HG02970 (cell line): Measurements from ENCODE around the gene ASXL1.
"Not testable (repeated sequence)": the region's sequence is repeated elsewhere in the genome, so short reads cannot be mapped to it uniquely, and the experiment has no call there.

ENCODE experiments used
- ATAC-seq: cut with Tn5 transposase; IDR thresholded peaks from one replicate; pipeline ENCODE4 v1.9.1; 2021; ENCODE audit warnings: mild to moderate bottlenecking, moderate library complexity, moderate number of reproducible peaks; ENCODE audit not compliant: unreplicated experiment, low FRiP score

ASXL1 gene

DNA sequence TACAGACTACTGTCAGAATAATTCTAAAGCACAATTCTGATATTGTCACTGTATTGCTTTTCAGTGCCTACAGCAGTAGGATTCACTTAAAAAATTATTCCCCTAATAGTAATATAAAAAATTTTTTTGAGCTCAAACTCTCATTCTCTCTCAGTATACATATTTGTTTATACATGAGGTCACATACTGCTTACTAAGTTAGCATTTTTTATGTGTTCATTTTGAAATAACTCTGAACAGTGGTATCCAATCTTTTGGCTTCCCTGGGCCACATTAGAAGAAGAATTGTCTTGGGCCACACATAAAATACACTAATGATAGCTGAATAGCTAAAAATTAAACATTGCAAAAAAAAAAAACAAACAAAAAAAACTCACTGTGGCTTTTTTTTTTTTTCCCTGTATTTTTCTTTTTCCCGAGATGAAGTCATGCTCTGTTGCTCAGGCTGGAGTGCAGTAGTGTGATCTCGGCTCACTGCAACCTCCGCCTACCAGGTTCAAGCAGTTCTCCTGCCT is 38.6 kb downstream of the ASXL1 start:
- ATAC-seq: no peak

DNA sequence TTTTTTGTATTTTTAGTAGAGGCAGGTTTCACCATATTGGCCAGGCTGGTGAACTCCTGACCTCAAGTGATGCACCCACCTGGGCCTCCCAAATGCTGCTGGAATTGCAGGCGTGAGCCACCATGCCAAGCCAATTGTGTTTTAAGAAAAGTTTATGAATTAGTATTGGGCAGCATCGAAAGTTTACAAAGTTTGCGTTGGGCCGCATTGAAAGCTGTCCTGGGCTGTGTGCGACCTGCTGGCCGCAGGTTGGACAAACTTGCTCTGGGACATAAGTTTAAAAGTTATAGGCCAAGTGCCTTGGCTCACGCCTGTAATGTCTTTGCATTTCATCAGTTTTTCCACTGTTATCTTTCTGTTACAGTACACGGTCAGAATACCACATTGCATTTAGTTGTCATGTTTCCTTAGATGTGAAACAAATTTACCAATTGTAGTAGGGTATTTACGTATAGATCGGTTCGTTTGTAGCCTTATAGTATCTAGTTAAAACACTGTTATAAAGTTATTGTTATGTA is 39.5 kb downstream of the ASXL1 start:
- ATAC-seq: no peak

DNA sequence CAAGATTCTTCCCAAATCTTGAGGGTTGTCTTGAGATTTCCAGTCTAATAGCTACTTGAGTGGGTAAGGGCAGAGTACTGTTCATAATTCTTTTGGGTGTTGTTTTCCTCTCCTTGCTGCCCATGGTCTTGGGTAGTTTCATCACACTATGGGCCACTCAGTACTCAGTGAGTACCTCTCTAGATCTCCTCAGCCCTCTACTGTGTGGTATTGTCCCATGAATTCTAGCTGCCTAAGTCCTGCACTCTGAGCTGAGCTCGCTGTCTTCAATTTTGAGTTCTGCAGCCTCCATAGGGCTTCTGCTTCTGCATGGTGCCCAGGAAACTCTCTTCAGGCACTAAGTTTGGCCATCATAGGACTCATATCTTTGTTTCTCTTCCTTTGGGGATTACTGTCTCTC is 42.3 kb downstream of the ASXL1 start:
- no peak for ATAC-seq

DNA sequence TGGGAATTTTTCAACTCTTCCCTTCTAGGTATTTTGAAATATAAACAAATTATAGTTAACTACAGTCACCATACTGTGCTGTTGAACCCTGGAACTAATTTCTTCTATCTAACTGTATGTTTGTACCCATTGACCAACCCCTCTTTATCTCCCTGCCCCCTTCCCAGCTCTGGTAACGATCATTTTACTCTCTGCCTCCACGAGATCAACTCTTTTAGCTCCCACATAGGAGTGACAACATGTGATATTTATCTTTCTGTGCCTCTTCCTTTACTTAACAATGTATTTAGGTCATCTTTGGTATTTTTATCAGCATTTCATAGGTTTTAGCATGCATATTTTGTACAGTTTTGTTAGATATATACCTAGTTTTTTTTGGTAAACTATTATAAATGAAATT is 45.9 kb downstream of the ASXL1 start:
- no peak for ATAC-seq

DNA sequence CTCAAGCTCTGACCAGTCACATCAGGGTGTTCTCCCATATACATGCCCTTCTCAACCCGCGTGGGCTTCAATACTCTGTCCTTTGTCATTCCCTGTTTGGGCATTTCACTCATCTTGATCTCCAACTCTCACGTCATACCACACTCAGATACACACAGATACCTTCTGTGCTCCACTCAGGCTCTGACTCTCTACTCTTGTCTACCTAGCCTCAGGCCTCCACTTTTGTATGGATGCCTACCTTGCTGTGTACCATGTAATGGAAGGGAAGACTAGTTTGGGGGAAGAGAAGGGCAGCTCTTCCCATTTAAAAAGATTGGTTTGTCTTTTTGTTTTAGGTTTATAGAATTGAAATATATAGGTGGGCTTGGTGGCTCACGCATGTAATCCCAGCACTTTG is 48.6 kb downstream of the ASXL1 start:
- ATAC-seq: no peak

DNA sequence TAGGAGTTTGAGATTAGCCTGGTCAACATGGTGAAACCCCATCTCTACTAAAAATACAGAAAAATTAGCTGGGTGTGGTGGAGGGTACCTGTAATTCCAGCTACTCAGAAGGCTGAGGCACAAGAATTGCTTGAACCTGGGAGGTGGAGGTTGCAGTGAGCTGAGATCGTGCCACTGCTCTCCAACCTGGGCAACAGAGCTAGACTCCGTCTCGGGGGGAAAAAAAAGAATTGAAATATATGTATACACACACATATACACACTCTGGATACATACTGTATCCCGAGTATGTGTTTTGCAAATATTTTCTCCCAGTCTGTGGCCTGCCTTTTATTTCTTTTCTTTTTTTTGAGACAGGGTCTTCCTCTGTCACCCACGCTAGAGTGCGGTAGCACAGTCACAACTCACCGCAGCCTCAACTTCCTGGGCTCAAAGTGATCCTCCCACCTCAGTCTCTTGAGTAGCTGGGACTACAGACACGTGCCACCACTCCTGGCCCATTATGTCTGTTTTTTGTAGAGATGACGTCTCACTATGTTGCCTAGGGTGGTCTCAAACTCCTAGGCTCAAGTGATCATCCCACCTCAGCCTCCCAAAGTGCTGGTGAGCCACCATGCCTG is 49.1 kb downstream of the ASXL1 start:
- not testable (repeated sequence) for ATAC-seq

DNA sequence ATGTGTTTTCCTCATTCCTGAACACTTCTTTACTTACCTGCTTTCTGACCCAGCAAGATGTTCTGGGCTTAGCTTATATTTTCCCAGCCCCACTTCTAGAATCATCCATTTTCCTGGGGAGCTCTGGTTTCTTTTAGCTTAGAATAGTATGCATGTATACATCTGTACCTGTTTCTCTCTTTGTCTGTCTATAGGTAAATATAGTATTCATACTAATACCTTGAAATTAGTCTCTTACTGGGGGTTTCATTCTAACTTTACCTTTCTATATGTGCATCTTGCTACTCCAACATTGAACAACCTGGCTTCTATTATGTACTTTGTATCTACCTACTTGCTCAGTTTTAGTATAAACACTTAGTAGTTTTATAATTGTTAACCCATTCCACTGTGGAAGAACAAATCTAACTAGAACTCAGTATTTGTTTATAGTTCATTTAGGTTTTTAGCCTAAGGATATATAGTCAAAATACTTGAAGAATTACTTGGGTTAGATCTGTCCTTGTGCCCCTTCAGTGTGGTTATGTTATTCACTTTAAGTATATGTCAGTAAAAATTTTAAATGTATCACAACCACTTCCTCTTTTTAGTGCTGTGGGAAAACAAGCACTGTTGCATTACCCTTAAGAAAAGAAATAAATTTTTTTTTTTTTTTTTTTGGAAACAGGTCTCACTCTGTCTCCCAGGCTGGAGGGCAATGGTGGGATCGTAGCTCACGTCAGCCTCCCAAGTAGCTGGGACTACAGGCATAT is 54.0 kb downstream of the ASXL1 start:
- ATAC-seq: no peak

DNA sequence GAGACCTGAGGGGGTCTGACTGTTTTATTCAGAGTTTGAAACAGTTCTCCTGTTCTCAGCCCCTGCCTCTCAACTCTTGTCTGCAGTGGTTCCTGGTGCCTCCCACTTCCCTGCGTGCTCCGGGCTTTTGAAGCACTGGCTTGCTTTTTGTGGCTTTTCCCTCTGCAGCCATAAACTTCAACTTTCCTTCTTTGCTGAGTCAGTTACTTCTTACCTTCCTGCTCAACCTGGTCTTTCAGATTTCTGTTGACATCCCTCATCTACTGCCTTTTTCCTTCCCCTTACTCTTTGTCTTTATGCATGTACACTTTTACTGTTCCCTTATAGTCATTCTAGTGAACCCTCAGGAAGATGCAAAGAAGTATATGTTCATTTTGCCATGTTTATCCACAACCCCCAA is 57.4 kb downstream of the ASXL1 start:
- no peak for ATAC-seq

DNA sequence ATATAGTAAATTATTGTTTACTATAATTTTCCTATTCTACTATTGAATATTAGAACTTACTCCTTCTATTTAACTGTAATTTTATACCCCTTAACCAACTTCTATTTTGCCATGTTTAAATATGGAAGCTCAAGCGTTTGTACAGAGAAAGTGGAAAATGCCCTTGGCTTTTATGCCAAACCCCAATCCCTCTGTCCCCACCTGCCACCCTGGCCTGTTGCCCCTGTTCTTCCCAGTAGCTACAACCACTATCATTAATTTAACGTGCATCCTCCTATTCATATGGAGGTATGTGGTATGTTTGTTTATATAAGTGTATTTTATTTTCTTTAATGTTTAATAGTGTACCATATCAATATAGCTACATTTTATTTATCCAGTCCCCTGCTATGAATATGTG is 58.1 kb downstream of the ASXL1 start:
- no peak for ATAC-seq

DNA sequence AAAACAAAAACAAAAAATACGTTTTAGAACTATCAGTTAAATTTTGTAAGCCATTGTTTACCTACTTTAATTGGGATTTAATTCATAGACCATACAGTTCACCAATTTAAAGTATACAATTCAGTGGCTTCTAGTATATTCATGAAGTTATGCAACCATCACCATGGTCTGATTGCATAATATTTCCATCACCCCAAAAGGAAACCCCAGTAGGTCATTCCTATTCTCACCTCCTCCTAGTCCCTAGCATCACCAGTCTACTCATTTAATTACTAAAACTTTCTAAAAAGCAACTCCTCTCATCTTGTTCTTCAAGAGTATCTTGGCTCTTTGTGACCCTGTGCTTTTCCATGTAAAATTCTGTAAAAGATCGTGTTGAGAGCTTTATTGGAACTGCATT is 60.2 kb downstream of the ASXL1 start:
- ATAC-seq: no peak

DNA sequence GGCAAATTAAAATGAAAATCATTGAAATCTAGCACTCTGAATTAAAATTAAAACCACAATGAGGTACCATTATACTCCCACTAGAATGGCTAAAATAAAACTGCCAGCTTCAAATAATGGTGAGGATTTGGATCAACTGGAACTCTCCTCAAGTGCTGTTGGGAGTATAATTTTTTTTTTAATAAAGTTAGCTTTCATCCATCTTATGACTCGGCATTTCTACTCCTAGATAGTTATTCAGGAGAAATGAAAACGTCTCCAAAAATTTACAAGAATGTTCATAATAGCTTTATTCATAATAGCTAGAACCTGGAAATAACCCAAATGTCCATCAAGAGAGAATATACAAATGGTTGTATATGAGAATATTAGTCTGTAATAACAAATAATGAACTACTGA is 63.2 kb downstream of the ASXL1 start:
- no peak for ATAC-seq

DNA sequence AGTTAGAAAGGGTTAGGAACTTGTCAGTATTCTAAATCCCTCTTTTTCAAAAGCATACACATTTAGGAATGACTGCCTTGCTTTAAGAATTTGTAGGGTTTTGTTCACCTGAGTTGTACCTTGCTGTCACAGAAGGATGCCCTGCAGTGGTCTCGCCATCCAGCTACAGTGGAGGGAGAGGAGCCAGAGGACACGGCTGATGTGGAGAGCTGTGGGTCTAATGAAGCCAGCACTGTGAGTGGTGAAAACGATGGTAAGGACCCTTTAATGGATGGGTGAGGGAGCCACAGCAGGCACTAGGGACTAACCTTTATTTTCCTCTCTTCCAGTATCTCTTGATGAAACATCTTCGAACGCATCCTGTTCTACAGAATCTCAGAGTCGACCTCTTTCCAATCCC is 69.9 kb downstream of the ASXL1 start:
- ATAC-seq: no peak

DNA sequence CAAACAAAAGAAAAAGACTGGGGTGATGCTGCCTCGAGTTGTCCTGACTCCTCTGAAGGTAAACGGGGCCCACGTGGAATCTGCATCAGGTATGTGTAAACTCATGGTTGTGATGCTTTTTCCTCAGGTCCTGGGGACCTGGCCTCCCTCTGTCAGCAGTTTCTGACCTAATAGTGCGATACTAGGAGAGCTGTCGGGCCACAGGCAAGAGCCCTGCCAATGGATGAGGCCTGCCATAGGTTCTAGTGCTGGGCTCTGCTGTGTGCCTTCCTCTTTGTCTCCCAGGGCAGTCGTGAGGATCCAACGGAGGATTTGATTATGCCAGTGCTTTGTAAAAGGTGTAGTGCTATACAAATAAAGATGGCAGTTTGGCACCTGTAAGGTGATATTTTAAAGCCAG is 71.2 kb downstream of the ASXL1 start:
- no peak for ATAC-seq

DNA sequence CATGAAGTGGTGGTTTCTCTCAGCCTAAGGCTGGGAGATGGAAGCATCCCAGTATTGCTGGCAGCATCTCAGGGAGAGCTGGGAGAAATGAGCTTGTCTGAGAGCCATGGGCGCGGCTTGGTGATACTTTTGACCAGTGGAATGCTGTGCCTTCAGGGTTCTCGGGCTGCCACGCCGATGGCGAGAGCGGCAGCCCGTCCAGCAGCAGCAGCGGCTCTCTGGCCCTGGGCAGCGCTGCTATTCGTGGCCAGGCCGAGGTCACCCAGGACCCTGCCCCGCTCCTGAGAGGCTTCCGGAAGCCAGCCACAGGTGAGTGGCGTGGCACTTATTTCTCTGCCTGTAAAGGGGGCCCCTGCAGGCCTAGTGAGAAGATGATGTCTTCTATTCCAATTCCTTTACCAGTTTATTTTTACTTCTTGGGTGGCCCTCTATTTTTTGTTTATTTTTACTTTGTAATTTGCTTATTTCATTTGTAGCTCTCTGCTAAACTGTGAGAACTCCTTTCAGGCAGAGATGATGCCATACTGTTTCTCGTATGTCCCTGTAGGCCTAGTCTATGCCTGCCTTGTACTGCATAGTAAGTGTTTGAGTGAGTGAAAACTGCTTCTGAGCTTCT is 71.7 kb downstream of the ASXL1 start:
- no peak for ATAC-seq

DNA sequence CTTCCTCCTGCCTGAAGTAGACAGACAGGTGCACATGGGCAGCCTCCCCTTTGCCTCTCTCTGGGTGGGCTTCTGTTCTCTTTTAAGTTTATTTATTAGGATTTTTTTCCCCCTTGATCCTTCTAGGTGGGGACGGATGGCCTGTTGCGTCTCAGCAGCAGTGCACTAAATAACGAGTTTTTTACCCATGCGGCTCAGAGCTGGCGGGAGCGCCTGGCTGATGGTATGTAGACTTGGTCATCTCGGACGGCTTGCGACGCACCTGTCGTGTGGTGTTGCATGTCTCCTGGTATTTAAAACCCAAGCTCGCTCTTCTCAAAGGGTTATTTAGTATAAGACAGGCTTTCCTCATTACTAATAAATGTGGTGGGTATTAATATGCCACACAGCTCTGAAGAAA is 73.3 kb downstream of the ASXL1 start:
- no peak for ATAC-seq

DNA sequence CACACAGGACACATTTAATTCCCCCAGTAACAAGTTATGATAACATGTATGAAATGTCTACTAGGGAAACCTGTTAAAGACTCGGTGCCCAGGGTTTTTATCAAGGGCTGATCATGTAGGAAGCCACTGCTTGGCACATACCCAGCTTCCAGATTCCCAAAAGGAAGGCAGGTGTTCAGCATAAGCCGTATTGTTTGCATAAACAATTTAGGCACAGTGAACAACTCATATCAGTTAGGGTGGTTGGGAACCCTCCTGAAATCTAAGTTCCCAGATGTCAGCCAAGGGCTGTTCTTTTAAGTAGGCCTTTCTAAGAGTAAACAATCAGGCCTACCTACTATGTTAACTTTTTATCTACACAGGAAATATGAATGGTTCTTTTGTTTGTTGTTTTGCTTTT is 74.1 kb downstream of the ASXL1 start:
- no peak for ATAC-seq

DNA sequence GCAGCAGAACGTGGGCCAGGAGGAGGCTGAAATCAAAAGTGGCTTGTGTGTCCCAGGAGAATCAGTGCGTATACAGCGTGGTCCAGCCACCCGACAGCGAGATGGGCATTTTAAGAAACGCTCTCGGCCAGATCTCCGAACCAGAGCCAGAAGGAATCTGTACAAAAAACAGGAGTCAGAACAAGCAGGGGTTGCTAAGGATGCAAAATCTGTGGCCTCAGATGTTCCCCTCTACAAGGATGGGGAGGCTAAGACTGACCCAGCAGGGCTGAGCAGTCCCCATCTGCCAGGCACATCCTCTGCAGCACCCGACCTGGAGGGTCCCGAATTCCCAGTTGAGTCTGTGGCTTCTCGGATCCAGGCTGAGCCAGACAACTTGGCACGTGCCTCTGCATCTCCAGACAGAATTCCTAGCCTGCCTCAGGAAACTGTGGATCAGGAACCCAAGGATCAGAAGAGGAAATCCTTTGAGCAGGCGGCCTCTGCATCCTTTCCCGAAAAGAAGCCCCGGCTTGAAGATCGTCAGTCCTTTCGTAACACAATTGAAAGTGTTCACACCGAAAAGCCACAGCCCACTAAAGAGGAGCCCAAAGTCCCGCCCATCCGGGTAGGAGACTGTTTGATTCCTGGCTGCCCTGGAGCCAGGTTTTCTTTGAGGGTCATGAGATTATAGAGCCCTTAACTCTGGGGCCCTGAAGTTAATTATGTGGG is 75.3 kb downstream of the ASXL1 start:
- ATAC-seq: no peak

DNA sequence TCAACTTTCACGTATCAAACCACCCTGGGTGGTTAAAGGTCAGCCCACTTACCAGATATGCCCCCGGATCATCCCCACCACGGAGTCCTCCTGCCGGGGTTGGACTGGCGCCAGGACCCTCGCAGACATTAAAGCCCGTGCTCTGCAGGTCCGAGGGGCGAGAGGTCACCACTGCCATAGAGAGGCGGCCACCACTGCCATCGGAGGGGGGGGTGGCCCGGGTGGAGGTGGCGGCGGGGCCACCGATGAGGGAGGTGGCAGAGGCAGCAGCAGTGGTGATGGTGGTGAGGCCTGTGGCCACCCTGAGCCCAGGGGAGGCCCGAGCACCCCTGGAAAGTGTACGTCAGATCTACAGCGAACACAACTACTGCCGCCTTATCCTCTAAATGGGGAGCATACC is 76.3 kb downstream of the ASXL1 start:
- ATAC-seq: no peak

DNA sequence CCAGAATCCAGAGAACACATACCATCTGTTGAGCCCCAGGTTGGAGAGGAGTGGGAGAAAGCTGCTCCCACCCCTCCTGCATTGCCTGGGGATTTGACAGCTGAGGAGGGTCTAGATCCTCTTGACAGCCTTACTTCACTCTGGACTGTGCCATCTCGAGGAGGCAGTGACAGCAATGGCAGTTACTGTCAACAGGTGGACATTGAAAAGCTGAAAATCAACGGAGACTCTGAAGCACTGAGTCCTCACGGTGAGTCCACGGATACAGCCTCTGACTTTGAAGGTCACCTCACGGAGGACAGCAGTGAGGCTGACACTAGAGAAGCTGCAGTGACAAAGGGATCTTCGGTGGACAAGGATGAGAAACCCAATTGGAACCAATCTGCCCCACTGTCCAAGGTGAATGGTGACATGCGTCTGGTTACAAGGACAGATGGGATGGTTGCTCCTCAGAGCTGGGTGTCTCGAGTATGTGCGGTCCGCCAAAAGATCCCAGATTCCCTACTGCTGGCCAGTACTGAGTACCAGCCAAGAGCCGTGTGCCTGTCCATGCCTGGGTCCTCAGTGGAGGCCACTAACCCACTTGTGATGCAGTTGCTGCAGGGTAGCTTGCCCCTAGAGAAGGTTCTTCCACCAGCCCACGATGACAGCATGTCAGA is 77.4 kb downstream of the ASXL1 start:
- ATAC-seq: no peak

DNA sequence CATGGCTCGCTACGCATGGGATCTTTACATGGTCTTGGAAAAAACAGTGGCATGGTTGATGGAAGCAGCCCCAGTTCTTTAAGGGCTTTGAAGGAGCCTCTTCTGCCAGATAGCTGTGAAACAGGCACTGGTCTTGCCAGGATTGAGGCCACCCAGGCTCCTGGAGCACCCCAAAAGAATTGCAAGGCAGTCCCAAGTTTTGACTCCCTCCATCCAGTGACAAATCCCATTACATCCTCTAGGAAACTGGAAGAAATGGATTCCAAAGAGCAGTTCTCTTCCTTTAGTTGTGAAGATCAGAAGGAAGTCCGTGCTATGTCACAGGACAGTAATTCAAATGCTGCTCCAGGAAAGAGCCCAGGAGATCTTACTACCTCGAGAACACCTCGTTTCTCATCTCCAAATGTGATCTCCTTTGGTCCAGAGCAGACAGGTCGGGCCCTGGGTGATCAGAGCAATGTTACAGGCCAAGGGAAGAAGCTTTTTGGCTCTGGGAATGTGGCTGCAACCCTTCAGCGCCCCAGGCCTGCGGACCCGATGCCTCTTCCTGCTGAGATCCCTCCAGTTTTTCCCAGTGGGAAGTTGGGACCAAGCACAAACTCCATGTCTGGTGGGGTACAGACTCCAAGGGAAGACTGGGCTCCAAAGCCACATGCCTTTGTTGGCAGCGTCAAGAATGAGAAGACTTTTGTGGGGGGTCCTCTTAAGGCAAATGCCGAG is 78.2 kb downstream of the ASXL1 start:
- no peak for ATAC-seq
